HG03521 (cell line): ENCODE results near the gene KCNE2.
"Not testable (repeated sequence)": the region's sequence is repeated elsewhere in the genome, so short reads cannot be mapped to it uniquely, and the experiment has no call there.

Source experiments
- ATAC-seq: cut with Tn5 transposase; IDR thresholded peaks from one replicate; pipeline ENCODE4 v1.9.1; 2021; ENCODE audit warnings: mild to moderate bottlenecking, moderate library complexity; ENCODE audit not compliant: unreplicated experiment

Gene KCNE2

GRCh38 chr21:34405686-34406085 is 41.9 kb downstream of the KCNE2 start:
- ATAC-seq: not testable (repeated sequence)

GRCh38 chr21:34406102-34406501 is 42.3 kb downstream of the KCNE2 start:
- ATAC-seq: not testable (repeated sequence)

- ATAC-seq: not testable (repeated sequence)
These were observed 42.9 kb downstream of the KCNE2 start for GRCh38 chr21:34406676-34407075.

- not testable (repeated sequence) for ATAC-seq
These were observed 43.5 kb downstream of the KCNE2 start for GRCh38 chr21:34407294-34407693.

- ATAC-seq: not testable (repeated sequence)
These were observed 53.8 kb downstream of the KCNE2 start for GRCh38 chr21:34417448-34418077.
